HepG2 (cell line): ENCODE results near the gene MEDAG. TPM values are rescaled to one million over a fixed set of nuclear protein-coding genes. Genes with fewer than 3 reads are reported as not detected.

Source experiments
- ATAC-seq: fragments of 200-7000 bp; cut with Tn5 transposase; 3 replicates; pipeline ENCODE4 v1.9.1; 2020; ENCODE audit warnings: mild to moderate bottlenecking, moderate library complexity
- BruUV-seq: library from RNA; stranded (reverse); fragments of 400-500 nt; replicated peaks from 2 replicates; lab custom pipeline; 2021; lab: Mats Ljungman, UMichigan
- CTCF ChIA-PET: fragments of 300-600 bp; formaldehyde crosslinking; extraction: SDS; loops from one replicate; lab custom pipeline; 2021; ENCODE audit warnings: low total read pairs, inconsistent platforms, low intra/inter-chr PET ratio; lab: Yijun Ruan, JAX
- POLR2A ChIA-PET: fragments of 350-600 bp; sonication (Branson Sonifier 250); formaldehyde crosslinking; loops from one replicate; lab custom pipeline; 2020; ENCODE audit warnings: antibody characterized with exemption, inconsistent platforms; lab: Yijun Ruan, JAX
- DNase-seq: peaks from one replicate; pipeline ENCODE4 v3.0.0-alpha.2; 2015; ENCODE audit warnings: low spot score
- FAIRE-seq: peaks from 3 replicates; lab custom pipeline; 2011; peaks lifted over from hg19 to GRCh38; lab: Jason Lieb, UNC
- H2AFZ ChIP-seq: one replicate; pipeline ENCODE4 v1.6.1; 2011; ENCODE audit warnings: low read length, inconsistent platforms
- H3K27ac ChIP-seq: fragments of 300-600 bp; 3 replicates; pipeline ENCODE4 v1.8.0; 2011; ENCODE audit warnings: mixed run types, mild to moderate bottlenecking, mixed read lengths, low read length, inconsistent platforms; ENCODE audit not compliant: insufficient read depth; ENCODE audit errors: extremely low read length
- H3K27me3 ChIP-seq, 2 experiments: fragments of 200-600 bp in 1 of 2; 2 replicates in 1 of 2; 3 replicates in 1 of 2; pipeline versions ENCODE4 v1.6.0 to v1.8.0; 2011; ENCODE audit warnings: low read length in 2 of 2, mild to moderate bottlenecking in 2 of 2, moderate library complexity in 2 of 2, inconsistent platforms in 1 of 2; ENCODE audit not compliant: insufficient read depth in 2 of 2, control insufficient read depth in 1 of 2
- H3K36me3 ChIP-seq, 2 experiments: fragments of 200-600 bp in 1 of 2; replicated peaks in 1 of 2; 2 replicates in 1 of 2; 3 replicates in 1 of 2; pipeline versions ENCODE4 v1.5.1 to v1.8.0; 2011; ENCODE audit warnings: low read length in 2 of 2, inconsistent platforms in 1 of 2; ENCODE audit not compliant: insufficient read depth in 2 of 2, control insufficient read depth in 1 of 2
- H3K4me1 ChIP-seq: 2 replicates; pipeline ENCODE4 v1.5.1; 2012; ENCODE audit warnings: low read length, inconsistent platforms; ENCODE audit not compliant: insufficient read depth
- H3K4me2 ChIP-seq: 2 replicates; pipeline ENCODE4 v1.6.0; 2011; ENCODE audit warnings: low read depth, low read length, inconsistent platforms
- H3K4me3 ChIP-seq, 3 experiments: fragments of 200-600 bp in 1 of 3; sonication (generic), shearing (Covaris generic) in 1 of 3; replicated peaks in 1 of 3; 2 replicates each; pipeline ENCODE4 v1.5.1; 2011 to 2016; ENCODE audit warnings: low read length in 3 of 3, inconsistent platforms in 2 of 3, low read depth in 2 of 3, mild to moderate bottlenecking in 2 of 3, control low read depth in 1 of 3, mixed read lengths in 1 of 3; ENCODE audit not compliant: insufficient read depth in 1 of 3
- H3K79me2 ChIP-seq: one replicate; pipeline ENCODE4 v1.6.1; 2011; ENCODE audit warnings: low read length, inconsistent platforms; ENCODE audit not compliant: insufficient read depth
- H3K9ac ChIP-seq: 2 replicates; pipeline ENCODE4 v1.6.0; 2011; ENCODE audit warnings: mild to moderate bottlenecking, low read depth, low read length, inconsistent platforms; ENCODE audit not compliant: insufficient read depth
- H3K9me3 ChIP-seq: 2 replicates; pipeline ENCODE4 v1.5.1; 2012; ENCODE audit warnings: mild to moderate bottlenecking, low read length
- H4K20me1 ChIP-seq: 2 replicates; pipeline ENCODE4 v1.6.0; 2011; ENCODE audit warnings: inconsistent platforms, mild to moderate bottlenecking, low read length, moderate library complexity; ENCODE audit not compliant: insufficient read depth
- BHLHE40 ChIP-seq: IDR thresholded peaks from 2 replicates; pipeline ENCODE4 v1.6.1; 2011; ENCODE audit warnings: low read length, improper control_type of control experiment
- EP300 ChIP-seq, 3 experiments: sonication (generic) in 1 of 3; formaldehyde crosslinking in 1 of 3; IDR thresholded peaks; 2 replicates each; pipeline versions ENCODE4 v1.5.1 to v1.6.1; 2011 to 2020; ENCODE audit warnings: low read depth in 2 of 3, low read length in 2 of 3, borderline replicate concordance in 1 of 3, improper control_type of control experiment in 1 of 3, mild to moderate bottlenecking in 1 of 3, missing genetic modification reagents in 1 of 3, moderate library complexity in 1 of 3
- HIC2 ChIP-seq: sonication (generic); formaldehyde crosslinking; IDR thresholded peaks from 2 replicates; pipeline ENCODE4 v1.9.0; 2022; ENCODE audit warnings: low read depth, missing genetic modification reagents
- NFE2L2 ChIP-seq: fragments of 150-350 bp; IDR thresholded peaks from 2 replicates; pipeline ENCODE4 v1.6.1; 2014; ENCODE audit warnings: low read length
- POLR2AphosphoS2 ChIP-seq: IDR thresholded peaks from 2 replicates; pipeline ENCODE4 v1.6.1; 2011; ENCODE audit warnings: low read depth, low read length, improper control_type of control experiment
- TSC22D2 ChIP-seq: sonication (generic); formaldehyde crosslinking; IDR thresholded peaks from 2 replicates; pipeline ENCODE4 v1.5.1; 2020; ENCODE audit warnings: missing genetic modification reagents, mild to moderate bottlenecking, borderline replicate concordance
- WGBS: methylation state at CpG from one replicate; pipeline ENCODE4 v1.1.6; 2017; ENCODE audit warnings: low lambda C conversion rate; 5-methylcytosine and 5-hydroxymethylcytosine counted together
- in situ Hi-C: cut with HindIII; loops from 2 replicates; pipeline ENCODE4 v1.10.0; 2017; ENCODE audit warnings: low pct_unique_long_range_greater_than_20kb; ENCODE audit not compliant: extremely low pct_ligation_motif_present
- intact Hi-C: fragments of 100-400 bp; cut with micrococcal nuclease; formaldehyde crosslinking; loops from one replicate; pipeline ENCODE4 v1.10.0; 2022; ENCODE audit not compliant: unreplicated experiment
- polyA plus RNA-seq, 8 experiments: library from polyadenylated mRNA; depleted of rRNA in 3 of 8; stranded (reverse) in 7 of 8; unstranded in 1 of 8; fragments of >200 nt; fragmentation: Illumina TruSeq in 4 of 8; extraction: Trizol in 4 of 8; gene quantifications; 2 replicates each; pipeline versions ENCODE4 v1.2.1 to v1.2.3, GENCODE V29; 2011 to 2016; ENCODE audit warnings: low read depth in 4 of 8, missing spikeins in 1 of 8, mixed read lengths in 1 of 8; ENCODE audit not compliant: insufficient read depth in 1 of 8
- total RNA-seq, 5 experiments: library from RNA; depleted of rRNA; stranded (reverse); fragments of >200 nt; fragmentation: Illumina TruSeq; extraction: Trizol; gene quantifications; 2 replicates each; pipeline ENCODE4 v1.2.3, GENCODE V29; 2016; ENCODE audit warnings: low read depth in 1 of 5

The MEDAG gene
- total and polyA plus RNA-seq, 2 of the 13 experiments (the other 11 are each of a cell fraction or from before 2014, with no cell fraction given): not detected

GRCh38 chr13:30872276-30872594 is 33.8 kb upstream of the MEDAG start (continued):
- TF ChIP-seq EP300 (IDR thresholded peaks at IDR 0.05; ENCODE audit: low read depth in 2 of 2, low read length in 2 of 2) (no peak), EP300 (CRISPR knock-in tag; IDR thresholded peaks at IDR 0.05; ENCODE audit: borderline replicate concordance) (no peak)

GRCh38 chr13:30872685-30873461 is 33.2 kb upstream of the MEDAG start:
- H3K9me3 ChIP-seq: no peaks in the 10 kb centered on the region
- DNase-seq (peak; percentile 26), FAIRE-seq (no peak), ATAC-seq (no peak)
- intact Hi-C loops: no loop called here
- H3K79me2 ChIP-seq: no peaks in the 10 kb centered on the region
- H3K9ac ChIP-seq: no peak overlapping the region
- peaks cover 0 to 21% of the 10 kb centered on the region in 2 experiments; a peak in 4 of 5 replicates for H3K27me3 ChIP-seq
- H3K36me3 ChIP-seq: no peaks in the 10 kb centered on the region
- in situ Hi-C loops: no loop called here
- H2AFZ ChIP-seq: no peak overlapping the region
- no peak overlapping the region for H3K4me2 ChIP-seq
- TF ChIP-seq BHLHE40 (peak; percentile 78), POLR2AphosphoS2 (no peak)
- TF ChIP-seq, all 625 proteins: peak for 1
- no peak overlapping the region for H3K27ac ChIP-seq
- ChIA-PET POLR2A (no interaction called here), CTCF (no interaction called here)
- H3K4me1 ChIP-seq: peaks cover 37% of the 10 kb centered on the region
- 3% methylated on average over 6 of the region's 6 CpGs for WGBS
- no TSS peak for BruUV-seq
- no peak overlapping the region for H3K4me3 ChIP-seq
- H4K20me1 ChIP-seq: no peaks in the 10 kb centered on the region

GRCh38 chr13:30873499-30873898 is 32.6 kb upstream of the MEDAG start:
- 61% methylated on average over 5 of the region's 5 CpGs for WGBS
- H3K4me3 ChIP-seq: no peak overlapping the region
- H2AFZ ChIP-seq: no peak overlapping the region
- H4K20me1 ChIP-seq: no peaks in the 10 kb centered on the region
- POLR2A ChIA-PET: no interaction called here
- peak; percentile 85 for TF ChIP-seq NFE2L2
- no peak for TF ChIP-seq TSC22D2 (CRISPR knock-in tag)
- no peak for TF ChIP-seq HIC2 (CRISPR knock-in tag)
- BruUV-seq: no TSS peak
- no peaks in the 10 kb centered on the region for H3K36me3 ChIP-seq
- H3K27me3 ChIP-seq: peaks cover 0 to 21% of the 10 kb centered on the region in 2 experiments; a peak in 4 of 5 replicates
- in situ Hi-C loops (no loop called here), intact Hi-C loops (no loop called here)
- FAIRE-seq (no peak), ATAC-seq (no peak), DNase-seq (no peak)
- CTCF ChIA-PET: no interaction called here
- H3K79me2 ChIP-seq: no peaks in the 10 kb centered on the region
- no peaks in the 10 kb centered on the region for H3K9me3 ChIP-seq
- no peak overlapping the region for H3K27ac ChIP-seq
- H3K4me1 ChIP-seq: peaks cover 31% of the 10 kb centered on the region
- H3K4me2 ChIP-seq: no peak overlapping the region
- H3K9ac ChIP-seq: no peak overlapping the region
